SK-N-SH treated with all-trans-retinoic acid at 6 μM for 48 hours (cell line): ENCODE results near the gene ZNF444.

ENCODE experiments used
- ARNTL ChIP-seq: fragments of 450-650 bp; formaldehyde crosslinking; IDR thresholded peaks from 2 replicates; pipeline ENCODE4 v1.5.0; 2020; ENCODE audit warnings: low read depth, mild to moderate bottlenecking, moderate library complexity, borderline replicate concordance
- ESRRG ChIP-seq: fragments of 250-450 bp; sonication (Bioruptor Pico); IDR thresholded peaks from 2 replicates; pipeline ENCODE4 v1.6.1; 2021; ENCODE audit warnings: mild to moderate bottlenecking
- ISL1 ChIP-seq: fragments of 250-450 bp; sonication (Bioruptor Pico); IDR thresholded peaks from 2 replicates; pipeline ENCODE4 v2.1.2; 2022; ENCODE audit warnings: mild to moderate bottlenecking, moderate library complexity
- RARB ChIP-seq: fragments of 250-450 bp; sonication (Bioruptor Pico); IDR thresholded peaks from 2 replicates; pipeline ENCODE4 v1.8.0; 2021; ENCODE audit warnings: mild to moderate bottlenecking, moderate library complexity
- TCF4 ChIP-seq: fragments of 250-450 bp; sonication (Bioruptor Pico); IDR thresholded peaks from 2 replicates; pipeline ENCODE4 v1.8.0; 2021; ENCODE audit warnings: mild to moderate bottlenecking, moderate library complexity, borderline replicate concordance
- TOX ChIP-seq: fragments of 250-450 bp; sonication (Bioruptor Pico); IDR thresholded peaks from 2 replicates; pipeline ENCODE4 v1.8.0; 2021; ENCODE audit warnings: mild to moderate bottlenecking, moderate library complexity, borderline replicate concordance
- ZFP3 ChIP-seq: fragments of 250-450 bp; sonication (Bioruptor Pico); IDR thresholded peaks from 2 replicates; pipeline ENCODE4 v1.5.0; 2020; ENCODE audit warnings: mild to moderate bottlenecking, moderate library complexity
- ZNF70 ChIP-seq: fragments of 450-650 bp; formaldehyde crosslinking; IDR thresholded peaks from 2 replicates; pipeline ENCODE4 v1.5.0; 2020; ENCODE audit warnings: mild to moderate bottlenecking, moderate library complexity
- ZNF8 ChIP-seq: fragments of 450-650 bp; formaldehyde crosslinking; IDR thresholded peaks from 2 replicates; pipeline ENCODE4 v1.5.0; 2020; ENCODE audit warnings: mild to moderate bottlenecking, moderate library complexity
- TF ChIP-seq, protein P1 (sequence below): fragments of 250-450 bp; sonication (Bioruptor Pico); IDR thresholded peaks from 2 replicates; pipeline ENCODE4 v1.8.0; 2020; ENCODE audit warnings: mild to moderate bottlenecking, moderate library complexity, borderline replicate concordance
- TF ChIP-seq, protein P2 (sequence below): fragments of 250-450 bp; sonication (Bioruptor Pico); IDR thresholded peaks from 2 replicates; pipeline ENCODE4 v1.5.1; 2021; ENCODE audit warnings: mild to moderate bottlenecking, moderate library complexity

DNA sequence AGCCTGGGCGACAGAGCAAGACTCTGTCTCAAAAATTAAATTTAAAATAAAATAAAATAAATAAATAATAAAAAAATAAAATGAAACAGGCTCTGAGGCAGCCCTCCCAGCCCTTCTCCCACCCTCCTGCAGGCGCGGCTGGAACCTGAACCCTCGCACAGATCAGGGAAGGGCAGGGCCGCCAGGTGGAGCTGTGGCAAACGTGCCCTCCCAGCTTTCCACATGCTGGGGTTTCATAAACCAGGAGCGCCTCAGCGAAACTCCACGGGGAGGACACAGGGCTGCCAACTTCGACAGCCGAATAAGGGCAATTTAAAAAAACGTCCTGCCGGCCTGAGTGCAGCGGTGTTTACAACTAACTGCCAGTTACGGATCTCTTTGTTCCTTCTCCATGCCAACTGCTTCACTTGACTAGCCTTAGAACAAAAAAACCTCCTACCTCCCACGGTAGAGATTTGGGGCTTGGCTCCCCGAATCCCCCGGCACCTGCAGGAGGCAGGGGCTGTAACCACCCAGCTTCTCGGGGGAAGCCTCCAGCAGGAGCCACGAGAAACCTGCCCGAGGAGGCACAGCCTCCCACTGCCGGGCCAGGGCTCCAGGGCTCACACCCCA lies 35.9 kb upstream of the ZNF444 start:
- no peak for TF ChIP-seq ARNTL
- no peak for TF ChIP-seq ZNF8 (CRISPR knock-in tag)
- TF ChIP-seq, protein P1, sequence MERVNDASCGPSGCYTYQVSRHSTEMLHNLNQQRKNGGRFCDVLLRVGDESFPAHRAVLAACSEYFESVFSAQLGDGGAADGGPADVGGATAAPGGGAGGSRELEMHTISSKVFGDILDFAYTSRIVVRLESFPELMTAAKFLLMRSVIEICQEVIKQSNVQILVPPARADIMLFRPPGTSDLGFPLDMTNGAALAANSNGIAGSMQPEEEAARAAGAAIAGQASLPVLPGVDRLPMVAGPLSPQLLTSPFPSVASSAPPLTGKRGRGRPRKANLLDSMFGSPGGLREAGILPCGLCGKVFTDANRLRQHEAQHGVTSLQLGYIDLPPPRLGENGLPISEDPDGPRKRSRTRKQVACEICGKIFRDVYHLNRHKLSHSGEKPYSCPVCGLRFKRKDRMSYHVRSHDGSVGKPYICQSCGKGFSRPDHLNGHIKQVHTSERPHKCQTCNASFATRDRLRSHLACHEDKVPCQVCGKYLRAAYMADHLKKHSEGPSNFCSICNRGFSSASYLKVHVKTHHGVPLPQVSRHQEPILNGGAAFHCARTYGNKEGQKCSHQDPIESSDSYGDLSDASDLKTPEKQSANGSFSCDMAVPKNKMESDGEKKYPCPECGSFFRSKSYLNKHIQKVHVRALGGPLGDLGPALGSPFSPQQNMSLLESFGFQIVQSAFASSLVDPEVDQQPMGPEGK (CRISPR knock-in tag): no peak
- TF ChIP-seq TOX (CRISPR knock-in tag): no peak
- no peak for TF ChIP-seq RARB (CRISPR knock-in tag)
- no peak for TF ChIP-seq ISL1 (CRISPR knock-in tag)
- TF ChIP-seq ZFP3 (CRISPR knock-in tag): no peak
- no peak for TF ChIP-seq TCF4 (CRISPR knock-in tag)
- TF ChIP-seq, protein P2, sequence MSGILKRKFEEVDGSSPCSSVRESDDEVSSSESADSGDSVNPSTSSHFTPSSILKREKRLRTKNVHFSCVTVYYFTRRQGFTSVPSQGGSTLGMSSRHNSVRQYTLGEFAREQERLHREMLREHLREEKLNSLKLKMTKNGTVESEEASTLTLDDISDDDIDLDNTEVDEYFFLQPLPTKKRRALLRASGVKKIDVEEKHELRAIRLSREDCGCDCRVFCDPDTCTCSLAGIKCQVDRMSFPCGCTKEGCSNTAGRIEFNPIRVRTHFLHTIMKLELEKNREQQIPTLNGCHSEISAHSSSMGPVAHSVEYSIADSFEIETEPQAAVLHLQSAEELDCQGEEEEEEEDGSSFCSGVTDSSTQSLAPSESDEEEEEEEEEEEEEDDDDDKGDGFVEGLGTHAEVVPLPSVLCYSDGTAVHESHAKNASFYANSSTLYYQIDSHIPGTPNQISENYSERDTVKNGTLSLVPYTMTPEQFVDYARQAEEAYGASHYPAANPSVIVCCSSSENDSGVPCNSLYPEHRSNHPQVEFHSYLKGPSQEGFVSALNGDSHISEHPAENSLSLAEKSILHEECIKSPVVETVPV: no peak
- TF ChIP-seq ZNF70 (CRISPR knock-in tag): no peak
- no peak for TF ChIP-seq ESRRG (CRISPR knock-in tag)
